Measurements from ENCODE around the gene IL23R.

Gene IL23R

DNA sequence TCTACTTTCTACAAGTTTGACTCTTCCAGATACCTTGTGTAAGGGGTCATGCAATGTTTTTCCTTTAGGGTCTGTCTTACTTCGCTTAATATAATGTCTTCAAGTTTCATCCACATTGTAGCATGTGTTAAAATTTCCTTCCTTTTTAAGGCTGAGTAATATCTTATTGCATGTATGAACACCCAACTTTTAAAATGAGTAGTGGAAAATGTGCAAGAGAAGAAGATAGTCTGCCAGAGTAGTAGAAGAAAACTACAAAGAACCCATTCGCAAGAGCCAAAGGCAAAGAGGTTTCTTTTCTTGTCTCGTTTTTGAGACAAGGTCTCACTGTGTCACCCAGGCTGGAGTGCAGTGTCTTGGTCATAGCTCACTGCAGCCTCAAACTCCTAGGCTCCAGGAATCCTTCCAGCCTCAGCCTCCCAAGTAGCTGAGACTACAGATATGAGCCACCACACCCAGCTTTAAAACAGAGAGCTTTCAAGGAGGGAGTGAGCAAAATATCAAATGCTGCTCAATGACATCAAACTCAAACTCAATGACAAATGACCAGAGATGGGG lies 9.4 kb downstream of the IL23R start:
- no peak overlapping the region for H3K9ac ChIP-seq (ENCODE audit: low read depth, low read length)
- H3K27me3 ChIP-seq (ENCODE audit: insufficient read depth, low read length): no peaks in the 10 kb centered on the region
- H3K9me3 ChIP-seq (ENCODE audit: insufficient read depth, low read depth, low read length): no peaks in the 10 kb centered on the region
- no peak overlapping the region for H3K4me3 ChIP-seq (ENCODE audit: low read length)
- H3K4me1 ChIP-seq (ENCODE audit: insufficient read depth, low read length): no peaks in the 10 kb centered on the region
- H3K36me3 ChIP-seq (ENCODE audit: insufficient read depth, low read depth, low read length): no peaks in the 10 kb centered on the region
- no peak overlapping the region for H3K27ac ChIP-seq (ENCODE audit: low read length)

- Histone ChIP-seq H3K4me1 (ENCODE audit: insufficient read depth, low read length) (no peaks in the 10 kb centered on the region), H3K27ac (ENCODE audit: low read length) (no peak overlapping the region), H3K4me3 (ENCODE audit: low read length) (no peak overlapping the region), H3K27me3 (ENCODE audit: insufficient read depth, low read length) (no peaks in the 10 kb centered on the region), H3K9ac (ENCODE audit: low read depth, low read length) (no peak overlapping the region), H3K9me3 (ENCODE audit: insufficient read depth, low read depth, low read length) (peaks cover 5% of the 10 kb centered on the region), H3K36me3 (ENCODE audit: insufficient read depth, low read depth, low read length) (no peaks in the 10 kb centered on the region)
Measured at GRCh38 chr1:67184838-67185421, 18.7 kb downstream of the IL23R start.

DNA sequence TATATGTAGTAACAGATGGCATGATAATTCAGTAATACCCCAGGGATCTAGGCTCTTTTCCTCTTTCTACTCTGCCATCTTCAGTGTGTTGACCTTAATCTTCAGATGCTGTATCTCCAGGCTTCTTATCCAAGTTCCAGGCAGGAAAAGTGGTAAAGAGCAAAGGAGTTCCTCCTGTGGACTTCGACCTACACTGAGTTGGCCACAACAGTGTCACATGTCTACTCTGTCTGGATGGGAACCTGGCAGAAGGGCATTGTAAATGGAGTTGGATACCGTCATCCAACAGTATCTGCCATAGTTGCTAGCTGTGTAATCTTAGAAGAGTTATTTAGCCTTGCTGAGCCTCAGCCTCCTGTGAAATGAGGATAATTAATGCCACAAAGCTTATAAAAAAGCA lies 21.9 kb downstream of the IL23R start:
- Histone ChIP-seq H3K36me3 (ENCODE audit: insufficient read depth, low read depth, low read length) (no peaks in the 10 kb centered on the region), H3K9me3 (ENCODE audit: insufficient read depth, low read depth, low read length) (no peaks in the 10 kb centered on the region), H3K4me1 (ENCODE audit: insufficient read depth, low read length) (no peaks in the 10 kb centered on the region), H3K4me3 (ENCODE audit: low read length) (no peak overlapping the region), H3K9ac (ENCODE audit: low read depth, low read length) (no peak overlapping the region), H3K27me3 (ENCODE audit: insufficient read depth, low read length) (no peaks in the 10 kb centered on the region), H3K27ac (ENCODE audit: low read length) (no peak overlapping the region)

GRCh38 chr1:67189953-67190352 lies 23.7 kb downstream of the IL23R start:
- Histone ChIP-seq H3K9me3 (ENCODE audit: insufficient read depth, low read depth, low read length) (no peaks in the 10 kb centered on the region), H3K9ac (ENCODE audit: low read depth, low read length) (no peak overlapping the region), H3K36me3 (ENCODE audit: insufficient read depth, low read depth, low read length) (no peaks in the 10 kb centered on the region), H3K27me3 (ENCODE audit: insufficient read depth, low read length) (no peaks in the 10 kb centered on the region), H3K27ac (ENCODE audit: low read length) (no peak overlapping the region), H3K4me1 (ENCODE audit: insufficient read depth, low read length) (no peaks in the 10 kb centered on the region), H3K4me3 (ENCODE audit: low read length) (no peak overlapping the region)

GRCh38 chr1:67190410-67190809 lies 24.2 kb downstream of the IL23R start:
- no peak overlapping the region for H3K9ac ChIP-seq (ENCODE audit: low read depth, low read length)
- no peaks in the 10 kb centered on the region for H3K27me3 ChIP-seq (ENCODE audit: insufficient read depth, low read length)
- no peaks in the 10 kb centered on the region for H3K9me3 ChIP-seq (ENCODE audit: insufficient read depth, low read depth, low read length)
- H3K4me1 ChIP-seq (ENCODE audit: insufficient read depth, low read length): no peaks in the 10 kb centered on the region
- H3K4me3 ChIP-seq (ENCODE audit: low read length): no peak overlapping the region
- H3K36me3 ChIP-seq (ENCODE audit: insufficient read depth, low read depth, low read length): no peaks in the 10 kb centered on the region
- H3K27ac ChIP-seq (ENCODE audit: low read length): no peak overlapping the region

DNA sequence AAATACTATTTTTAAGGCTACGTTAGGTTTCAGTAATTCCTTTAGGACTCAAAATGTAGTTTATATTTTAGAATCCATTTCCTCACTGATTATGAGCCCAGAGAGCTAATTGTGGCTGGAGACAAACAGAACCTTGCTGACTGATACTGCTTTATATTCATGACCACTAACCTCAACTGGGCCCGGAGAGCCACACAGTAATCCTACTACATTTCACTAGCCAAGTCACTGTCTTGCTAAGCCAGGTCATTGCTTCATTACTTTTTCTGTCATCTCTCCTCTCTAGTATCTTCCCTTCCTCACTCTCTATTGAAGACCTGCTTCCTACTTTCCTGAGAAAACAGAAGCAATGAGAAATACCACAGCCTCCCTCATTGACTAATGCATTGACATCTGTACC lies 24.7 kb downstream of the IL23R start:
- Histone ChIP-seq H3K9me3 (ENCODE audit: insufficient read depth, low read depth, low read length) (no peaks in the 10 kb centered on the region), H3K4me3 (ENCODE audit: low read length) (no peak overlapping the region), H3K27me3 (ENCODE audit: insufficient read depth, low read length) (no peaks in the 10 kb centered on the region), H3K27ac (ENCODE audit: low read length) (no peak overlapping the region), H3K9ac (ENCODE audit: low read depth, low read length) (no peak overlapping the region), H3K4me1 (ENCODE audit: insufficient read depth, low read length) (no peaks in the 10 kb centered on the region), H3K36me3 (ENCODE audit: insufficient read depth, low read depth, low read length) (no peaks in the 10 kb centered on the region)

- H3K9ac ChIP-seq (ENCODE audit: low read depth, low read length): no peak overlapping the region
Measured at GRCh38 chr1:67191668-67192520, 25.6 kb downstream of the IL23R start.

DNA sequence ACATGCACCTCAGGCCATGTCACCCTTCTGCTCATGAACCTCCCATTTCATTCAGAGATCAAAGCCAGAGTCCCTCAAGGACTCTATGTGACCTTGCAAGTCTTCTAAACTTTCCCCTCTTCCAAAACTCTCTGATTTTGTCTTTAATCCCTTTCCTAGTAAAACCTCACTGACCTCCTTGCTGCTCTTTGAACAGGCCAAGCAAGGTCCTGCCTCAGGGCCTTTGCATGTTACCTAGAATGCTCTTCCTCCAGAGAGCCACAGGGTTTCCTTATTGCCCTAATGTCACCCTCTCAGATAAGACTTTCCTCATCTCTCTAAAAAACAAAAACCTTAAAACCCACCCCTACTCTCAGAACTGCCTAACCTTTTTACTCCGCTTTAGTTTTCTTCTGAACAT lies 26.6 kb downstream of the IL23R start:
- Histone ChIP-seq H3K9me3 (ENCODE audit: insufficient read depth, low read depth, low read length) (no peaks in the 10 kb centered on the region), H3K36me3 (ENCODE audit: insufficient read depth, low read depth, low read length) (no peaks in the 10 kb centered on the region), H3K27ac (ENCODE audit: low read length) (no peak overlapping the region), H3K4me1 (ENCODE audit: insufficient read depth, low read length) (no peaks in the 10 kb centered on the region), H3K27me3 (ENCODE audit: insufficient read depth, low read length) (no peaks in the 10 kb centered on the region), H3K9ac (ENCODE audit: low read depth, low read length) (no peak overlapping the region), H3K4me3 (ENCODE audit: low read length) (no peak overlapping the region)

More at GRCh38 chr1:67191668-67192520, 25.6 kb downstream of the IL23R start:
- H3K27ac ChIP-seq (ENCODE audit: low read length): no peak overlapping the region
- H3K36me3 ChIP-seq (ENCODE audit: insufficient read depth, low read depth, low read length): no peaks in the 10 kb centered on the region
- H3K9me3 ChIP-seq (ENCODE audit: insufficient read depth, low read depth, low read length): no peaks in the 10 kb centered on the region
- no peaks in the 10 kb centered on the region for H3K27me3 ChIP-seq (ENCODE audit: insufficient read depth, low read length)
- no peak overlapping the region for H3K4me3 ChIP-seq (ENCODE audit: low read length)
- H3K4me1 ChIP-seq (ENCODE audit: insufficient read depth, low read length): no peaks in the 10 kb centered on the region

DNA sequence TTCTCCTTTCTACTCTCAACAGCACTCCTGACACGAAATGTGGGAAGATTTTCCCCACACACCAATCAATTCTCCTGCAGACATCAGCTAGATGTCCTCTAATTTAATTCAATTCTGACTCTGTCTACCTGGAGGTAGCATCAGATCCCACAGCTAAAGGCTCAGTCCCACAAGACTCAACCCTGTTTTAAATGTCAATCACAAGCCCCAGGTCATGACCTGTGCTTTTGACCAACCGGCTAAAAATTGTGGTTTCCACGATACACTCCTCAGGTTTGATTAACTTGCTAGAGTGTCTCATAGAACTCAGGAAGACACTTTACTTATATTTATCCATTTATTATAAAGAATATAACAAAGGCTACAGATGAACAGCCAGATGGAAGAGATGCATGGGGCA lies 27.4 kb downstream of the IL23R start:
- no peaks in the 10 kb centered on the region for H3K36me3 ChIP-seq (ENCODE audit: insufficient read depth, low read depth, low read length)
- no peak overlapping the region for H3K27ac ChIP-seq (ENCODE audit: low read length)
- H3K9me3 ChIP-seq (ENCODE audit: insufficient read depth, low read depth, low read length): no peaks in the 10 kb centered on the region
- no peaks in the 10 kb centered on the region for H3K27me3 ChIP-seq (ENCODE audit: insufficient read depth, low read length)
- no peak overlapping the region for H3K9ac ChIP-seq (ENCODE audit: low read depth, low read length)
- H3K4me3 ChIP-seq (ENCODE audit: low read length): no peak overlapping the region
- no peaks in the 10 kb centered on the region for H3K4me1 ChIP-seq (ENCODE audit: insufficient read depth, low read length)

GRCh38 chr1:67194209-67194863 lies 28.1 kb downstream of the IL23R start:
- H3K4me3 ChIP-seq (ENCODE audit: low read length): no peak overlapping the region
- no peaks in the 10 kb centered on the region for H3K27me3 ChIP-seq (ENCODE audit: insufficient read depth, low read length)
- no peak overlapping the region for H3K9ac ChIP-seq (ENCODE audit: low read depth, low read length)
- no peak overlapping the region for H3K27ac ChIP-seq (ENCODE audit: low read length)
- H3K36me3 ChIP-seq (ENCODE audit: insufficient read depth, low read depth, low read length): no peaks in the 10 kb centered on the region
- H3K4me1 ChIP-seq (ENCODE audit: insufficient read depth, low read length): no peaks in the 10 kb centered on the region
- H3K9me3 ChIP-seq (ENCODE audit: insufficient read depth, low read depth, low read length): no peaks in the 10 kb centered on the region

- no peaks in the 10 kb centered on the region for H3K4me1 ChIP-seq (ENCODE audit: insufficient read depth, low read length)
- no peaks in the 10 kb centered on the region for H3K36me3 ChIP-seq (ENCODE audit: insufficient read depth, low read depth, low read length)
- H3K27ac ChIP-seq (ENCODE audit: low read length): no peak overlapping the region
- no peaks in the 10 kb centered on the region for H3K27me3 ChIP-seq (ENCODE audit: insufficient read depth, low read length)
- H3K9ac ChIP-seq (ENCODE audit: low read depth, low read length): no peak overlapping the region
- H3K4me3 ChIP-seq (ENCODE audit: low read length): no peak overlapping the region
- H3K9me3 ChIP-seq (ENCODE audit: insufficient read depth, low read depth, low read length): no peaks in the 10 kb centered on the region
Measured at GRCh38 chr1:67200755-67201154, 34.5 kb downstream of the IL23R start.
